NCI-H1930 (cell line): Measurements from ENCODE around the gene SLC12A9.

ENCODE experiments used
- DNase-seq, 2 experiments: peaks; one replicate each; lab custom pipeline; 2025; lab: John Stamatoyannopoulos, UW

The SLC12A9 gene

GRCh38 chr7:100886142-100886935 is 33.8 kb downstream of the SLC12A9 start:
- no peak for DNase-seq

DNA sequence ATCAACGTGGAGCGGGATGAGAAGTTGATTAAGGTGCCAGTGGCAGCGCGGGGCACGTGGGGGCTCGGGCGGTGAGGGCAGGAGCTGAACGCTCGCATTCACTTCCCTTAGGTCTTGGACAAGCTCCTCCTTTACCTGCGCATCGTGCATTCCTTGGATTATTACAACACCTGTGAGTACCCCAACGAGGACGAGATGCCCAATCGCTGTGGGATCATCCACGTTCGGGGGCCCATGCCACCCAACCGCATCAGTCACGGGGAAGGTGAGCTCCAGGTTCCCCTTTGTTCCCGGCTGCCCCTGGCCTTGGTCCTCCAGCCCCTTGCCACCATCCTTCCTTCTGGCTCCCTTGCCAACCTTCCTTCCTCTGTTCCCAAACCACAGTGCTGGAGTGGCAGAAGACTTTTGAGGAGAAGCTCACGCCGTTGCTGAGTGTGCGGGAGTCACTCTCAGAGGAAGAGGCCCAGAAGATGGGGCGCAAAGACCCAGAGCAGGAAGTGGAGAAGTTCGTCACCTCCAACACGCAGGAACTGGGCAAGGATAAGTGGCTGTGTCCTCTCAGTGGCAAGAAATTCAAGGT is 34.5 kb downstream of the SLC12A9 start:
- DNase-seq = no peak

GRCh38 chr7:100887516-100888290 is 35.2 kb downstream of the SLC12A9 start:
- DNase-seq = no peak

DNA sequence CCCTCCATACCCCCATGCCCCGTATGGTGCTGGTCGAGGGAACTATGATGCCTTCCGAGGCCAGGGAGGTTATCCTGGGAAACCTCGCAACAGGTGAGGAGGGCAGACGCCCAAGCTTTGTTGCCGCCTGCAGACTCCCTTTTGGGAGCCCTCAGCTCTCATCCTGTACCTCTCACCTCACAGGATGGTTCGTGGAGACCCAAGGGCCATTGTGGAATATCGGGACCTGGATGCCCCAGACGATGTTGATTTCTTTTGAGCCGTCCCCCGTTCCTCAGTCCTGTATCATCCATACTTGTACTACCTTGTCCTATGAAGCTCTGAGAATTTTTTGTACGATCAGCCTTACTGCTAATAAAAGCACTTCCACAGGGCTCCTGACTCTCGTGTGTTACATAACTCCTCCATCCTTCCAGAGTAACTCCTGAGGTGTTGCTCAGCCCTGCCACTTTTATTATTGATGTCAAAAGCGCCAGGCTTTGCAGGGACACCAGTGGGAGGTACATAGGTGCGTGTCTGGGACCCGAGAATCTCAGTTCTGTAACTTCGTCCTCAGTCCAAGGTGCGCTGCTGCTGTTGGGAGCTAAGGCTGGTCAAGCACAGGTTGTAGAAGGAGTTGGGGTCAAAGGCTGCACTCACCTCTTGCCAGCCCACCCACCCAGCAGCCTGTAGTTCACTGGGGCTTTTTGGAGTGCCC is 35.9 kb downstream of the SLC12A9 start:
- DNase-seq = no peak

DNA sequence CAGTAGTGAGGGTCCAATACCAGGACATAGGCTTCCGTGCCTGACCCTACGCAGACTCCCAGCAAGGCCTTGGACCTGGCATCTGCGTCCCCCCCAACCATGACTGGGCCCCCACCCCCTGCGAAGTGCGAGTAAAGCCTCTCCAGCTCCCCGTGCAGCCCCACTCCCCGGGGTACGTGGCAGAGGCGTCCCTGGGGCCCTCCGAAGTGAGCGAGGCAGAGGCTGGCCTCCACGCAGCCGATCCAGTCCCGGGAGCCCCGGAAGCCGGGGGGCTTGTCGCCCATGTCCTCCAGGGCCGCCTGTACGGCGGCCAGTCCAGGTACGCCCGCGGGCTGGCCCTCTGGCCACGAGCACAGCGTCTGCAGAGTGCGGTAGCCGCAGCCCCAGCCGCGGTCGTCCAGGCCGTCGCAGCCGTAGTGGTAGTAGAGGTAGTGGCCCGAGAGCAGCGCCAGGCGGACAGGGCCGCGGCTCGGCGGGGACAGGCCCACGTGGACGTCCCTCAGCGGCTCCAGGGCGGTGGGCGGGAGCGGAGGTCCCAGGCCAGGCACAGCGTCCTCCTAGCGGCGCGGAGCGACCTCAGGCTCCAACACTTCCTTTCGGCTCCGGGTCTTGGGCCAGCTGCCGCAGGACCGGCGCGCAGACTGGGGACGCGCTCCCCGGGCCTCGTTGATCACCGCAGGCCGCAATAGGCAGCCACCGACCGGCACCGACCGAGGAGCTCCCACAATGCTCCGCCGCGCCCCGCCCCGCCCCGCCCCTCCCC is 36.7 kb downstream of the SLC12A9 start, which contains the start of gene UFSP1:
Gene UFSP1 (minus strand): TSS at position 728 of the 763 bp plus-strand sequence. CDS start 444 bp downstream, at position 284.
- no peak for DNase-seq

GRCh38 chr7:100890653-100891567 is 38.4 kb downstream of the SLC12A9 start:
- no peak for DNase-seq

DNA sequence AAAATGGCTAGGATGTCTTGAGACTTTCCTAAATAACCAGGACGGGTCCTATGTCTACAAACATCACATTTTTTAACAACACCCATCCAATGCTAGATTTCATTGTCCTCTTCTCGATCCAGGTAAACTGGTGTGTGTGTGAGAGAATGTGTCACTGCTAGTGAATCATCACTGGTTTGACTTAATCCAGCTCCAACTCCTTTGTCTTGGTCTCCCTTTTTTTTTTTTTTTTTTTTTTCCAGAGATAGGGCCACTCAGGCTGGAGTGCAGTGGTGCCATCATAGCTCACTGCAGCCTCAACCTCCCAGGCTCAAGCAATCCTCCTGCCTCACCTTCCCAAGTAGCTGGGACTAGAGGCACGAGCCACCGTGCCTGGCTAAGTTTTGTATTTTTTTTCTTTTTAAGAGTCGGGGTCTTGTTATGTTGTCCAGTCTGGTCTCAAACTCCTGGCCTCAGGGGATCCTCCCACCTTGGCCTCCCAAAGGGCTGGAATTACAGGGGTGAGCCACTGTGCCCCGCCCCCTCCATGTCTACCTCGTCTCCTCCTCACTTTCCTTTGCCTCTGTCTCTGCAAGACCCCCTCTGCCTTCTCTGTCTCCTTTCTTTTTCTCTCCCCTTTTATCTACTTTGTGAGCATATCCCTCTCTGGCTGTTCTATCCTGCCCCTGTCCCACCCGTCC is 39.2 kb downstream of the SLC12A9 start:
- DNase-seq = no peak

- no peak for DNase-seq
Observed at GRCh38 chr7:100892364-100893317, 40.1 kb downstream of the SLC12A9 start.

- DNase-seq = no peak
Observed at GRCh38 chr7:100893318-100893895, 40.9 kb downstream of the SLC12A9 start.

- no peak for DNase-seq
Observed at GRCh38 chr7:100893910-100894721, 41.6 kb downstream of the SLC12A9 start.

GRCh38 chr7:100894860-100895700 is 42.6 kb downstream of the SLC12A9 start:
- peak; percentile 18 to 40 for DNase-seq

GRCh38 chr7:100895701-100895955 is 43.1 kb downstream of the SLC12A9 start, which contains the start of gene ACHE:
ACHE (minus strand) TSS chr7:100895888; CDS start chr7:100894232, 1,656 bp downstream.
- no peak for DNase-seq

- peak; percentile 17 to 35 for DNase-seq
Observed at GRCh38 chr7:100895956-100896731, 43.6 kb downstream of the SLC12A9 start.

DNA sequence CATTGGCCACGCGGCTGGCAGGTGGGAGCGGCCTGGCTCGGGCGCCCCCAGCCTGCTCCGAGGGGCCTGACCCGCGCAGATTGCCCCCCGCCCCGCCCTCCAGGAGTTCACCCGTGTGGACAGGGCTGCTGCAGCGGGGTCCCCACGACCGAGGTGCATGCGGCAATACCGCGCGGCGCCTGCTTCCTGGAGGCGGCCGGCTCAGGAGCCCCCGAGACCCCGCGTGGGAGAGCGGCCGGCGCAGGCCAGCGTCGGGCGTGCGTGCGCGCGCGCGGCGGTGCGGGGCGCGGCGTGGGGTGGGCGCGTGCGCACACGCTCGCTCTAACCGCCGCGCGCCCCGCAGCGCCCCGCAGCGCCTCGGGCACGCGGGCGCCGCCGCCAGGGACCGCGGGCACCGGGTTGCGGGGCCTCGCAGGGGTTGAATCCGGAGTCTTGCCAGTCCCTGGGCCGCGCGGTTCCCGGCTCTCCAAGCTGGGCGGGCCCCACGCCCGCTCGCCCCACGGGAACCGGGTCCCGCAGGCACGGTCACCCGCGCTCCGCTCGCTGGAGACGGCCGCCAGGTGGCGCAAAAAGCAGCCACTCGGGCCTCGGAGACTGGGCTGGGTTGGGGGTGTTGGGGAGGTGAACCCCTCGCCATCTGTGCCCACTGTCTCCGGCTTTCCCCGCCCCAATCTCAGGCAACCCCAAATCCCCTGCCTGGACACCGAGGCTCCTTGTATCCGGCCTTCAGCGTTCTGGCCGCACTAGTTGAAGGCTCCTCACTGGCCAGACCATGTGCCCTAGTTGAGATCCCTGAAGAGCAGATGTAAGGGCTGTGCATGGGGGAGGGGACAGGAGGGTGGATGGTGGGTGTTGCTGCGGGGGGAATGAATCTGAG is 44.5 kb downstream of the SLC12A9 start:
- peak; percentile 44 to 51 for DNase-seq
